Panc1 (cell line): ENCODE measurements around the gene RTCA. TPM values are rescaled to one million over a fixed set of nuclear protein-coding genes. Genes with fewer than 3 reads are reported as not detected.
"Not testable (repeated sequence)": the region's sequence is repeated elsewhere in the genome, so short reads cannot be mapped to it uniquely, and the experiment has no call there.

Experiments used
- ATAC-seq: fragments of 200-7000 bp; cut with Tn5 transposase; 2 replicates; pipeline ENCODE4 v1.9.1; 2020; ENCODE audit warnings: mild to moderate bottlenecking, moderate library complexity
- BruUV-seq: library from RNA; stranded (reverse); fragments of 400-500 nt; replicated peaks from 2 replicates; lab custom pipeline; 2021; lab: Mats Ljungman, UMichigan
- CTCF ChIA-PET: fragments of 300-600 bp; sonication (Branson Sonifier 250); formaldehyde crosslinking; loops from one replicate; lab custom pipeline; 2022; ENCODE audit warnings: antibody characterized with exemption; lab: Charles Lee
- POLR2A ChIA-PET: fragments of 300-600 bp; sonication (Branson Sonifier 250); formaldehyde crosslinking; loops from one replicate; lab custom pipeline; 2022; ENCODE audit warnings: antibody characterized with exemption; lab: Charles Lee
- DNase-seq: peaks from one replicate; pipeline ENCODE4 v3.0.0-alpha.2; 2010; ENCODE audit warnings: low read depth, low spot score
- H3K27ac ChIP-seq: 2 replicates; pipeline ENCODE4 v1.5.1; 2011; ENCODE audit warnings: mild to moderate bottlenecking, low read length, inconsistent platforms
- H3K27me3 ChIP-seq: fragments of 200-500 bp; sonication (Bioruptor generic); 2 replicates; pipeline ENCODE4 v1.6.0; 2014; ENCODE audit warnings: low read length, inconsistent platforms; ENCODE audit not compliant: control insufficient read depth, insufficient read depth
- H3K36me3 ChIP-seq: fragments of 200-500 bp; sonication (Bioruptor generic); 2 replicates; pipeline ENCODE4 v1.5.1; 2014; ENCODE audit warnings: inconsistent platforms, mild to moderate bottlenecking, low read length, moderate library complexity; ENCODE audit not compliant: control insufficient read depth, insufficient read depth
- H3K4me1 ChIP-seq: 2 replicates; pipeline ENCODE4 v1.5.1; 2011; ENCODE audit warnings: inconsistent platforms, mild to moderate bottlenecking, low read length, moderate library complexity; ENCODE audit not compliant: control insufficient read depth, insufficient read depth
- H3K4me3 ChIP-seq, 2 experiments: 2 replicates each; pipeline ENCODE4 v1.5.1; 2011 to 2012; ENCODE audit warnings: low read depth in 2 of 2, low read length in 2 of 2, mild to moderate bottlenecking in 2 of 2, inconsistent platforms in 1 of 2, moderate library complexity in 1 of 2
- H3K9me3 ChIP-seq: fragments of 200-500 bp; sonication (Bioruptor generic); 2 replicates; pipeline ENCODE4 v1.5.1; 2014; ENCODE audit warnings: low read depth, mild to moderate bottlenecking, inconsistent platforms, low read length, moderate library complexity; ENCODE audit not compliant: control insufficient read depth, insufficient read depth
- CTCF ChIP-seq: fragments of 450-650 bp; IDR thresholded peaks from 2 replicates; pipeline ENCODE4 v1.5.1; 2017; ENCODE audit warnings: mild to moderate bottlenecking
- POLR2AphosphoS5 ChIP-seq: IDR thresholded peaks from 2 replicates; pipeline ENCODE4 v1.6.1; 2012; ENCODE audit warnings: mild to moderate bottlenecking, low read depth, low read length, moderate library complexity
- REST ChIP-seq, 2 experiments: IDR thresholded peaks; 2 replicates each; pipeline ENCODE4 v1.6.1; 2011 to 2012; ENCODE audit warnings: low read depth in 2 of 2, control low read depth in 1 of 2, low read length in 1 of 2, mild to moderate bottlenecking in 1 of 2, moderate library complexity in 1 of 2; ENCODE audit not compliant: insufficient read depth in 1 of 2
- SIN3A ChIP-seq: IDR thresholded peaks from 2 replicates; pipeline ENCODE4 v1.6.1; 2012; ENCODE audit warnings: low read depth, mild to moderate bottlenecking, low read length, moderate library complexity, borderline replicate concordance; ENCODE audit not compliant: insufficient read depth
- TCF7L2 ChIP-seq: IDR thresholded peaks from 2 replicates; pipeline ENCODE4 v1.6.1; 2011; ENCODE audit warnings: mild to moderate bottlenecking, low read depth, low read length, inconsistent platforms
- in situ Hi-C: cut with HindIII; loops from 2 replicates; pipeline ENCODE4 v1.10.0; 2016; ENCODE audit warnings: low sequenced_read_pairs, low pct_unique_long_range_greater_than_20kb
- intact Hi-C: fragments of 100-400 bp; cut with micrococcal nuclease; formaldehyde crosslinking; loops from one replicate; pipeline ENCODE4 v1.10.0; 2022; ENCODE audit not compliant: unreplicated experiment
- total RNA-seq: library from RNA; stranded (reverse); gene quantifications from one replicate; pipeline ENCODE4 v1.2.1, GENCODE V29; 2021; ENCODE audit not compliant: unreplicated experiment

Gene RTCA
- total RNA-seq, 1 experiment from 2014 or later, result 33.1 TPM

GRCh38 chr1:100256273-100256672 is 9.7 kb upstream of the RTCA start:
- POLR2A ChIA-PET, in situ Hi-C loops, H3K36me3 ChIP-seq, H3K4me1 ChIP-seq, DNase-seq, H3K4me3 ChIP-seq, H3K27me3 ChIP-seq, H3K9me3 ChIP-seq, ATAC-seq, H3K27ac ChIP-seq, CTCF ChIA-PET, intact Hi-C loops, BruUV-seq: not testable (repeated sequence)

GRCh38 chr1:100258427-100258826 is 7.6 kb upstream of the RTCA start:
- in situ Hi-C loops, H3K27ac ChIP-seq, ATAC-seq, intact Hi-C loops, H3K36me3 ChIP-seq, H3K9me3 ChIP-seq, H3K27me3 ChIP-seq, H3K4me3 ChIP-seq, POLR2A ChIA-PET, DNase-seq, BruUV-seq, CTCF ChIA-PET, H3K4me1 ChIP-seq: not testable (repeated sequence)

- POLR2A ChIA-PET, result no interaction called here
- Histone ChIP-seq H3K27me3 (no peaks in the 10 kb centered on the region), H3K4me1 (no peaks in the 10 kb centered on the region), H3K4me3 (no peak overlapping the region), H3K27ac (no peak overlapping the region), H3K36me3 (peaks cover 7% of the 10 kb centered on the region; the same call in 1 of the 2 replicates), H3K9me3 (no peaks in the 10 kb centered on the region)
- in situ Hi-C loops (no loop called here), intact Hi-C loops (no loop called here)
- no peak for ATAC-seq
- DNase-seq, result no peak
- CTCF ChIA-PET, result no interaction called here
- BruUV-seq, result no TSS peak
- no peak for TF ChIP-seq SIN3A
- TF ChIP-seq CTCF, result no peak
- no peak for TF ChIP-seq POLR2AphosphoS5
- TF ChIP-seq REST (IDR thresholded peaks at IDR 0.05; ENCODE audit: insufficient read depth in 1 of 2, low read depth in 2 of 2, low read length in 1 of 2), result no peak
- no peak for TF ChIP-seq TCF7L2
Observed at GRCh38 chr1:100261686-100262085, 4.3 kb upstream of the RTCA start.

GRCh38 chr1:100264081-100264480 is 1.9 kb upstream of the RTCA start:
- H3K36me3 ChIP-seq, result peaks cover 12% of the 10 kb centered on the region; the same call in 1 of the 2 replicates
- H3K4me1 ChIP-seq, H3K4me3 ChIP-seq, POLR2A ChIA-PET, in situ Hi-C loops, ATAC-seq, intact Hi-C loops, H3K27ac ChIP-seq, CTCF ChIA-PET, BruUV-seq, DNase-seq, H3K9me3 ChIP-seq, H3K27me3 ChIP-seq: not testable (repeated sequence)
